CD4-positive, alpha-beta memory T cell (primary cell): ENCODE measurements around the gene LHFPL3. TPM values are rescaled to one million over a fixed set of nuclear protein-coding genes. Genes with fewer than 3 reads are reported as not detected.

Experiments
- CTCF ChIA-PET: fragments of 350-600 bp; sonication (Branson Sonifier 250); formaldehyde crosslinking; loops from one replicate; lab custom pipeline; 2021; ENCODE audit warnings: inconsistent platforms; ENCODE audit not compliant: partially characterized antibody; lab: Charles Lee
- POLR2A ChIA-PET: fragments of 350-600 bp; sonication (Branson Sonifier 250); formaldehyde crosslinking; loops from one replicate; lab custom pipeline; 2021; ENCODE audit not compliant: partially characterized antibody; lab: Charles Lee
- DNase-seq, 5 donors: peaks; one replicate each; pipeline versions ENCODE4 v3.0.0 to v3.0.0-alpha.2; 2020 to 2022; ENCODE audit warnings: mixed read lengths in 1 of 5
- H3K27ac ChIP-seq: one replicate; pipeline ENCODE4 v1.7.0; 2013; ENCODE audit warnings: low read depth, low read length
- H3K27me3 ChIP-seq: 2 replicates; pipeline ENCODE4 v1.7.0; 2013; ENCODE audit warnings: mild to moderate bottlenecking, low read length, moderate library complexity; ENCODE audit not compliant: insufficient read depth
- H3K36me3 ChIP-seq: 2 replicates; pipeline ENCODE4 v1.7.0; 2013; ENCODE audit warnings: mild to moderate bottlenecking, low read length, moderate library complexity; ENCODE audit not compliant: insufficient read depth
- H3K4me1 ChIP-seq: 2 replicates; pipeline ENCODE4 v1.7.0; 2013; ENCODE audit warnings: mild to moderate bottlenecking, low read length, moderate library complexity; ENCODE audit not compliant: insufficient read depth
- H3K4me3 ChIP-seq, 2 donors: one replicate each; pipeline ENCODE4 v1.7.0; 2013; ENCODE audit warnings: low read length in 2 of 2, mild to moderate bottlenecking in 1 of 2
- H3K9me3 ChIP-seq, 2 donors: one replicate each; pipeline ENCODE4 v1.7.0; 2013; ENCODE audit warnings: low read length in 2 of 2, control low read depth in 1 of 2; ENCODE audit not compliant: control insufficient read depth in 1 of 2
- H3K27ac Mint-ChIP-seq, 7 donors: one replicate each; pipeline ENCODE4 v1.8.0; 2020 to 2021; ENCODE audit warnings: mixed read lengths in 7 of 7, mild to moderate bottlenecking in 6 of 7, inconsistent platforms in 3 of 7, moderate library complexity in 3 of 7
- H3K27me3 Mint-ChIP-seq, 2 donors: one replicate each; pipeline ENCODE4 v1.8.0; 2020 to 2021; ENCODE audit warnings: mixed read lengths in 2 of 2
- H3K36me3 Mint-ChIP-seq, 2 donors: one replicate each; pipeline ENCODE4 v1.8.0; 2020 to 2021; ENCODE audit warnings: mixed read lengths in 2 of 2, inconsistent platforms in 1 of 2, mild to moderate bottlenecking in 1 of 2
- H3K4me1 Mint-ChIP-seq, 4 donors: one replicate each; pipeline ENCODE4 v1.8.0; 2020 to 2021; ENCODE audit warnings: mixed read lengths in 4 of 4, mild to moderate bottlenecking in 1 of 4
- H3K4me3 Mint-ChIP-seq, 8 donors: one replicate each; pipeline ENCODE4 v1.8.0; 2020 to 2021; ENCODE audit warnings: mixed read lengths in 8 of 8, mild to moderate bottlenecking in 7 of 8, moderate library complexity in 6 of 8, inconsistent platforms in 3 of 8
- H3K9me3 Mint-ChIP-seq, 8 donors: one replicate each; pipeline ENCODE4 v1.8.0; 2020 to 2021; ENCODE audit warnings: mixed read lengths in 8 of 8, mild to moderate bottlenecking in 5 of 8, inconsistent platforms in 3 of 8, moderate library complexity in 1 of 8
- intact Hi-C: fragments of 100-400 bp; cut with micrococcal nuclease; formaldehyde crosslinking; loops from one replicate; pipeline ENCODE4 v1.15.1; 2023
- polyA plus RNA-seq, 2 donors: library from polyadenylated mRNA; unstranded; fragments of 300-500 nt; fragmentation: Illumina TruSeq; gene quantifications; one replicate each; pipeline ENCODE4 v1.2.3, GENCODE V29; 2021
- total RNA-seq, 2 experiments: library from RNA; stranded (reverse); gene quantifications; one replicate each; pipeline ENCODE4 v1.2.3, GENCODE V29; 2021

LHFPL3 gene
- total and polyA plus RNA-seq, 4 experiments from 2014 or later = not detected

- H3K27ac Mint-ChIP-seq = no peak overlapping the region
- intact Hi-C loops = no loop called here
Measured at GRCh38 chr7:104652434-104652833, 324.0 kb downstream of the LHFPL3 start.

GRCh38 chr7:104652865-104653264 lies 324.5 kb downstream of the LHFPL3 start:
- intact Hi-C loops = no loop called here
- no peaks in the 10 kb centered on the region for H3K27me3 ChIP-seq
- no peaks in the 10 kb centered on the region for H3K9me3 Mint-ChIP-seq
- peaks cover 2 to 3% of the 10 kb centered on the region in 2 donors for H3K27me3 Mint-ChIP-seq
- POLR2A ChIA-PET = no interaction called here
- no peak overlapping the region for H3K27ac Mint-ChIP-seq
- H3K4me3 Mint-ChIP-seq = no peak overlapping the region
- H3K27ac ChIP-seq = no peak overlapping the region
- H3K36me3 Mint-ChIP-seq = no peaks in the 10 kb centered on the region
- no peak overlapping the region for H3K4me3 ChIP-seq
- H3K36me3 ChIP-seq = no peaks in the 10 kb centered on the region
- DNase-seq = no peak
- CTCF ChIA-PET = no interaction called here
- no peaks in the 10 kb centered on the region for H3K4me1 ChIP-seq
- no peaks in the 10 kb centered on the region for H3K9me3 ChIP-seq
- no peaks in the 10 kb centered on the region for H3K4me1 Mint-ChIP-seq

More at GRCh38 chr7:104652434-104652833, 324.0 kb downstream of the LHFPL3 start:
- Histone ChIP-seq H3K4me3 (no peak overlapping the region), H3K36me3 (no peaks in the 10 kb centered on the region), H3K9me3 (no peaks in the 10 kb centered on the region), H3K27ac (no peak overlapping the region), H3K4me1 (no peaks in the 10 kb centered on the region), H3K27me3 (no peaks in the 10 kb centered on the region)
- no peaks in the 10 kb centered on the region for H3K9me3 Mint-ChIP-seq
- H3K4me3 Mint-ChIP-seq = no peak overlapping the region
- no peaks in the 10 kb centered on the region for H3K36me3 Mint-ChIP-seq
- H3K4me1 Mint-ChIP-seq = no peaks in the 10 kb centered on the region
- DNase-seq = no peak
- ChIA-PET CTCF (no interaction called here), POLR2A (no interaction called here)
- H3K27me3 Mint-ChIP-seq = peaks cover 2 to 3% of the 10 kb centered on the region in 2 donors

GRCh38 chr7:104653825-104654401 lies 325.5 kb downstream of the LHFPL3 start:
- POLR2A ChIA-PET = no interaction called here
- no peaks in the 10 kb centered on the region for H3K4me1 Mint-ChIP-seq
- no peak overlapping the region for H3K27ac Mint-ChIP-seq

GRCh38 chr7:104655592-104655991 lies 327.2 kb downstream of the LHFPL3 start:
- Histone ChIP-seq H3K27me3 (no peaks in the 10 kb centered on the region), H3K4me3 (no peak overlapping the region), H3K9me3 (no peaks in the 10 kb centered on the region), H3K27ac (no peak overlapping the region), H3K4me1 (no peaks in the 10 kb centered on the region), H3K36me3 (no peaks in the 10 kb centered on the region)
- ChIA-PET POLR2A (no interaction called here), CTCF (interaction anchor here (1.3 kb wide), 1 partner anchor 11 kb away, joined by 3 read pairs; no protein-coding TSS in a partner anchor)
- intact Hi-C loops = no loop called here
- Mint-ChIP-seq H3K36me3 (no peaks in the 10 kb centered on the region), H3K4me3 (no peak overlapping the region), H3K27me3 (no peaks in the 10 kb centered on the region), H3K4me1 (no peaks in the 10 kb centered on the region), H3K27ac (no peak overlapping the region), H3K9me3 (no peaks in the 10 kb centered on the region)
- no peak for DNase-seq

More at GRCh38 chr7:104653825-104654401, 325.5 kb downstream of the LHFPL3 start:
- Histone ChIP-seq H3K27me3 (no peaks in the 10 kb centered on the region), H3K27ac (no peak overlapping the region), H3K36me3 (no peaks in the 10 kb centered on the region), H3K4me3 (no peak overlapping the region), H3K9me3 (no peaks in the 10 kb centered on the region), H3K4me1 (no peaks in the 10 kb centered on the region)
- DNase-seq = no peak
- H3K36me3 Mint-ChIP-seq = no peaks in the 10 kb centered on the region
- peaks cover under 1% of the 10 kb centered on the region in 2 donors for H3K27me3 Mint-ChIP-seq
- no peaks in the 10 kb centered on the region for H3K9me3 Mint-ChIP-seq
- intact Hi-C loops = no loop called here
- H3K4me3 Mint-ChIP-seq = no peak overlapping the region
- CTCF ChIA-PET = no interaction called here

GRCh38 chr7:104656467-104656866 lies 328.1 kb downstream of the LHFPL3 start:
- CTCF ChIA-PET = no interaction called here
- Histone ChIP-seq H3K4me1 (no peaks in the 10 kb centered on the region), H3K27me3 (no peaks in the 10 kb centered on the region), H3K27ac (no peak overlapping the region), H3K9me3 (no peaks in the 10 kb centered on the region), H3K36me3 (no peaks in the 10 kb centered on the region), H3K4me3 (no peak overlapping the region)
- POLR2A ChIA-PET = no interaction called here
- Mint-ChIP-seq H3K36me3 (no peaks in the 10 kb centered on the region), H3K4me1 (no peaks in the 10 kb centered on the region), H3K4me3 (no peak overlapping the region), H3K27me3 (no peaks in the 10 kb centered on the region), H3K9me3 (no peaks in the 10 kb centered on the region), H3K27ac (no peak overlapping the region)
- DNase-seq = no peak
- intact Hi-C loops = no loop called here

- Histone ChIP-seq H3K27me3 (no peaks in the 10 kb centered on the region), H3K4me1 (no peaks in the 10 kb centered on the region), H3K9me3 (no peaks in the 10 kb centered on the region), H3K27ac (no peak overlapping the region), H3K36me3 (no peaks in the 10 kb centered on the region), H3K4me3 (no peak overlapping the region)
- Mint-ChIP-seq H3K27ac (no peak overlapping the region), H3K27me3 (no peaks in the 10 kb centered on the region), H3K4me1 (no peaks in the 10 kb centered on the region), H3K36me3 (no peaks in the 10 kb centered on the region), H3K4me3 (no peak overlapping the region), H3K9me3 (no peaks in the 10 kb centered on the region)
- no peak for DNase-seq
- CTCF ChIA-PET = no interaction called here
- POLR2A ChIA-PET = no interaction called here
- intact Hi-C loops = no loop called here
Measured at GRCh38 chr7:104657134-104657533, 328.7 kb downstream of the LHFPL3 start.

- intact Hi-C loops = no loop called here
- Histone ChIP-seq H3K4me1 (no peaks in the 10 kb centered on the region), H3K27ac (no peak overlapping the region), H3K27me3 (no peaks in the 10 kb centered on the region), H3K36me3 (no peaks in the 10 kb centered on the region), H3K4me3 (no peak overlapping the region), H3K9me3 (no peaks in the 10 kb centered on the region)
- ChIA-PET CTCF (no interaction called here), POLR2A (no interaction called here)
- no peaks in the 10 kb centered on the region for H3K27me3 Mint-ChIP-seq
- no peak overlapping the region for H3K4me3 Mint-ChIP-seq
- no peaks in the 10 kb centered on the region for H3K9me3 Mint-ChIP-seq
- H3K36me3 Mint-ChIP-seq = no peaks in the 10 kb centered on the region
- DNase-seq = no peak
- H3K27ac Mint-ChIP-seq = no peak overlapping the region
- H3K4me1 Mint-ChIP-seq = no peaks in the 10 kb centered on the region
Measured at GRCh38 chr7:104661575-104661974, 333.2 kb downstream of the LHFPL3 start.

GRCh38 chr7:104664648-104665047 lies 336.2 kb downstream of the LHFPL3 start:
- no peak overlapping the region for H3K4me3 Mint-ChIP-seq
- H3K9me3 Mint-ChIP-seq = no peaks in the 10 kb centered on the region
- H3K27me3 Mint-ChIP-seq = no peaks in the 10 kb centered on the region
- no peaks in the 10 kb centered on the region for H3K36me3 Mint-ChIP-seq
- no peaks in the 10 kb centered on the region for H3K4me1 ChIP-seq
- intact Hi-C loops = no loop called here
- no peak overlapping the region for H3K4me3 ChIP-seq
- H3K27ac ChIP-seq = no peak overlapping the region
- ChIA-PET POLR2A (no interaction called here), CTCF (no interaction called here)
- H3K4me1 Mint-ChIP-seq = no peaks in the 10 kb centered on the region
- no peaks in the 10 kb centered on the region for H3K27me3 ChIP-seq
- DNase-seq = no peak
- H3K36me3 ChIP-seq = no peaks in the 10 kb centered on the region
- no peaks in the 10 kb centered on the region for H3K9me3 ChIP-seq
- H3K27ac Mint-ChIP-seq = no peak overlapping the region
